ENCODE data around the gene CERK.

DNA sequence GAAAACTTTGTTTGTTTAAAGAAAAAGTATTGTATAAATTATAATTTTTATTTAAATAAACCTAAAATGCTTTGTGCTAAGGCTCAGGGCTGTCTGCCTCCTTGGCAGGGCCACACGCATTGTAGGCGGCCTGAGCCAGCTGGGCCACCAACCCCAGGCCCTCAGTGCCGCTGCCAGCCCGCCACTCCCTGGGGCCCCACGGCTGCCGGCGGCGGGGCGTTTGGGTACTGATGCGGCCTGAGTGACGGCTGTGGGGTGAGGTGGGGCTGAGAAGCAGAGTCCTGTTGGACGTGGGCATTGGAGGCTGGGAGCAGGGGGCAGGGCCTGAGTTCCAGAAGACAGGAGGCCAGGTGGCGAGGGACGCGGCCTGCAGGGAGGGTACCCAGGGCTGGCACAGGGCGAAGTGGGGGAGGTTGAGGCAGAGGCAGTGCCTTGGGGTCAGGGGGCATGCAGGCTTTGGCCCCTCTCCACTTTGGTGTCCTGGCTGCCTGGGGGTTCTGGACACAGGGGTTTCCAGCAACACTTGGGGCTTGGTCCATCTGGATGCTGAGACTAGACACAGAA is 58.3 kb downstream of the CERK start:
- no peak for TF ChIP-seq EZH2 (optimal IDR thresholded peaks at IDR 0.05; ENCODE audit: low read depth, low read length)
- no peak for TF ChIP-seq CTCF (IDR thresholded peaks at IDR 0.05; ENCODE audit: low read length)
- no peak for TF ChIP-seq EZH2phosphoT487 (IDR thresholded peaks at IDR 0.05; ENCODE audit: low read length)
